C4-2B (cell line): ENCODE data around the gene TICAM2.

Experiments used
- H3K27ac ChIP-seq: fragments of 450-650 bp; 2 replicates; pipeline ENCODE4 v1.5.1; 2017
- CTCF ChIP-seq: fragments of 450-650 bp; conservative IDR thresholded peaks from 2 replicates; pipeline ENCODE4 v1.5.1; 2017; ENCODE audit warnings: mild to moderate bottlenecking
- ZFX ChIP-seq: fragments of 450-650 bp; IDR thresholded peaks from 2 replicates; pipeline ENCODE4 v1.6.1; 2017

TICAM2 gene

GRCh38 chr5:115568668-115569067 lies 33.6 kb downstream of the TICAM2 start:
- no peak overlapping the region for H3K27ac ChIP-seq
- TF ChIP-seq CTCF (no peak), ZFX (no peak)

- TF ChIP-seq ZFX (no peak), CTCF (no peak)
- no peak overlapping the region for H3K27ac ChIP-seq
Observed at GRCh38 chr5:115565233-115565632, 37.0 kb downstream of the TICAM2 start.

- no peak overlapping the region for H3K27ac ChIP-seq
- TF ChIP-seq ZFX (no peak), CTCF (no peak)
Observed at GRCh38 chr5:115561176-115561575, 41.1 kb downstream of the TICAM2 start.

- no peak overlapping the region for H3K27ac ChIP-seq
- no peak for TF ChIP-seq ZFX
- no peak for TF ChIP-seq CTCF
Observed at GRCh38 chr5:115559524-115559923, 42.8 kb downstream of the TICAM2 start.

- peak overlapping the region; percentile 84; the same call in 1 of the 2 replicates for H3K27ac ChIP-seq
- no peak for TF ChIP-seq CTCF
- no peak for TF ChIP-seq ZFX
Observed at GRCh38 chr5:115558388-115558956, 43.8 kb downstream of the TICAM2 start.

GRCh38 chr5:115557667-115558387 lies 44.5 kb downstream of the TICAM2 start:
- peak overlapping the region; percentile 84 for H3K27ac ChIP-seq
- no peak for TF ChIP-seq CTCF
- no peak for TF ChIP-seq ZFX

- peak overlapping the region; percentile 84; the same call in 1 of the 2 replicates for H3K27ac ChIP-seq
- TF ChIP-seq ZFX, result no peak
- TF ChIP-seq CTCF, result no peak
Observed at GRCh38 chr5:115556276-115556675, 46.0 kb downstream of the TICAM2 start.
